AG08395 (cell line): ENCODE data around the gene DEFB124.
"Not testable (repeated sequence)": the region's sequence is repeated elsewhere in the genome, so short reads cannot be mapped to it uniquely, and the experiment has no call there.

Source experiments
- DNase-seq: peaks from one replicate; pipeline ENCODE4 v3.0.0; 2012; ENCODE audit warnings: mixed read lengths, low spot score

DEFB124 gene

GRCh38 chr20:31474758-31475427 is at the start of gene DEFB124, which contains the start of gene REM1:
DEFB124 (minus strand) TSS chr20:31475127; CDS start chr20:31473013, 2,114 bp downstream.
REM1 (plus strand) TSS chr20:31475288; CDS start chr20:31476446, 1,158 bp downstream.
- DNase-seq, result no peak

GRCh38 chr20:31523361-31524283 is 48.7 kb upstream of the DEFB124 start:
- DNase-seq, result no peak

GRCh38 chr20:31522731-31523130 is 47.8 kb upstream of the DEFB124 start:
- DNase-seq, result no peak

- not testable (repeated sequence) for DNase-seq
Measured at GRCh38 chr20:31521267-31521666, 46.3 kb upstream of the DEFB124 start.

GRCh38 chr20:31517373-31517772 is 42.4 kb upstream of the DEFB124 start:
- DNase-seq, result peak; percentile 73

GRCh38 chr20:31516651-31517050 is 41.7 kb upstream of the DEFB124 start:
- no peak for DNase-seq

- no peak for DNase-seq
Measured at GRCh38 chr20:31516166-31516565, 41.2 kb upstream of the DEFB124 start.

GRCh38 chr20:31515775-31516107 is 40.8 kb upstream of the DEFB124 start:
- no peak for DNase-seq

- no peak for DNase-seq
Measured at GRCh38 chr20:31515072-31515774, 40.3 kb upstream of the DEFB124 start.

- DNase-seq, result peak; percentile 98
Measured at GRCh38 chr20:31514154-31515071, 39.5 kb upstream of the DEFB124 start, which contains the start of gene HM13. HM13 (plus strand) TSS chr20:31514442; CDS start chr20:31514552, 110 bp downstream.

GRCh38 chr20:31508517-31509244 is 33.8 kb upstream of the DEFB124 start:
- DNase-seq, result no peak

GRCh38 chr20:31505903-31506302 is 31.0 kb upstream of the DEFB124 start:
- no peak for DNase-seq

- DNase-seq, result peak; percentile 88
Measured at GRCh38 chr20:31502884-31503673, 28.2 kb upstream of the DEFB124 start.

GRCh38 chr20:31500527-31500926 is 25.6 kb upstream of the DEFB124 start:
- no peak for DNase-seq

- peak; percentile 80 for DNase-seq
Measured at GRCh38 chr20:31497838-31498540, 23.1 kb upstream of the DEFB124 start.

- DNase-seq, result peak; percentile 62
Measured at GRCh38 chr20:31496761-31497295, 21.9 kb upstream of the DEFB124 start.

- peak; percentile 52 for DNase-seq
Measured at GRCh38 chr20:31494131-31494530, 19.2 kb upstream of the DEFB124 start.

- no peak for DNase-seq
Measured at GRCh38 chr20:31490752-31491151, 15.8 kb upstream of the DEFB124 start.

- no peak for DNase-seq
Measured at GRCh38 chr20:31489152-31489551, 14.2 kb upstream of the DEFB124 start.
